ENCODE measurements around the gene LUZP1. TPM values are rescaled to one million over a fixed set of nuclear protein-coding genes. Genes with fewer than 3 reads are reported as not detected.

Gene LUZP1
- total RNA-seq, 1 experiment from 2014 or later: 40.2 TPM

GRCh38 chr1:23062271-23062670 lies 106.4 kb downstream of the LUZP1 start:
- no peak for ATAC-seq
- ChIA-PET POLR2A (no interaction called here), CTCF (no interaction called here)
- Histone ChIP-seq H3K27ac (ENCODE audit: low read length) (no peak overlapping the region), H3K36me3 (ENCODE audit: control insufficient read depth, insufficient read depth, low read length) (peaks cover 19% of the 10 kb centered on the region), H3K4me1 (ENCODE audit: control insufficient read depth, insufficient read depth, low read length) (no peaks in the 10 kb centered on the region), H3K9me3 (ENCODE audit: control insufficient read depth, insufficient read depth, low read depth, low read length) (no peaks in the 10 kb centered on the region), H3K4me3 (ENCODE audit: low read depth in 2 of 2, low read length in 2 of 2) (no peak overlapping the region), H3K27me3 (ENCODE audit: control insufficient read depth, insufficient read depth, low read length) (no peaks in the 10 kb centered on the region)
- in situ Hi-C loops (cut with HindIII; ENCODE audit: low pct_unique_long_range_greater_than_20kb, low sequenced_read_pairs) (no loop called here), intact Hi-C loops (cut with micrococcal nuclease; ENCODE audit: unreplicated experiment) (no loop called here)
- no TSS peak for BruUV-seq (replicated peaks)
- TF ChIP-seq, protein P1, sequence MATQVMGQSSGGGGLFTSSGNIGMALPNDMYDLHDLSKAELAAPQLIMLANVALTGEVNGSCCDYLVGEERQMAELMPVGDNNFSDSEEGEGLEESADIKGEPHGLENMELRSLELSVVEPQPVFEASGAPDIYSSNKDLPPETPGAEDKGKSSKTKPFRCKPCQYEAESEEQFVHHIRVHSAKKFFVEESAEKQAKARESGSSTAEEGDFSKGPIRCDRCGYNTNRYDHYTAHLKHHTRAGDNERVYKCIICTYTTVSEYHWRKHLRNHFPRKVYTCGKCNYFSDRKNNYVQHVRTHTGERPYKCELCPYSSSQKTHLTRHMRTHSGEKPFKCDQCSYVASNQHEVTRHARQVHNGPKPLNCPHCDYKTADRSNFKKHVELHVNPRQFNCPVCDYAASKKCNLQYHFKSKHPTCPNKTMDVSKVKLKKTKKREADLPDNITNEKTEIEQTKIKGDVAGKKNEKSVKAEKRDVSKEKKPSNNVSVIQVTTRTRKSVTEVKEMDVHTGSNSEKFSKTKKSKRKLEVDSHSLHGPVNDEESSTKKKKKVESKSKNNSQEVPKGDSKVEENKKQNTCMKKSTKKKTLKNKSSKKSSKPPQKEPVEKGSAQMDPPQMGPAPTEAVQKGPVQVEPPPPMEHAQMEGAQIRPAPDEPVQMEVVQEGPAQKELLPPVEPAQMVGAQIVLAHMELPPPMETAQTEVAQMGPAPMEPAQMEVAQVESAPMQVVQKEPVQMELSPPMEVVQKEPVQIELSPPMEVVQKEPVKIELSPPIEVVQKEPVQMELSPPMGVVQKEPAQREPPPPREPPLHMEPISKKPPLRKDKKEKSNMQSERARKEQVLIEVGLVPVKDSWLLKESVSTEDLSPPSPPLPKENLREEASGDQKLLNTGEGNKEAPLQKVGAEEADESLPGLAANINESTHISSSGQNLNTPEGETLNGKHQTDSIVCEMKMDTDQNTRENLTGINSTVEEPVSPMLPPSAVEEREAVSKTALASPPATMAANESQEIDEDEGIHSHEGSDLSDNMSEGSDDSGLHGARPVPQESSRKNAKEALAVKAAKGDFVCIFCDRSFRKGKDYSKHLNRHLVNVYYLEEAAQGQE (IDR thresholded peaks at IDR 0.05; ENCODE audit: insufficient read depth in 1 of 2, low read depth in 2 of 2, low read length in 1 of 2): no peak
- TF ChIP-seq TCF7L2 (IDR thresholded peaks at IDR 0.05; ENCODE audit: low read depth, low read length) (no peak), SIN3A (IDR thresholded peaks at IDR 0.05; ENCODE audit: borderline replicate concordance, insufficient read depth, low read depth, low read length) (no peak), POLR2AphosphoS5 (IDR thresholded peaks at IDR 0.05; ENCODE audit: low read depth, low read length) (no peak), CTCF (IDR thresholded peaks at IDR 0.05) (no peak)
- DNase-seq (ENCODE audit: low read depth, low spot score): no peak

GRCh38 chr1:23057301-23057700 lies 111.4 kb downstream of the LUZP1 start:
- H3K27me3 ChIP-seq (ENCODE audit: control insufficient read depth, insufficient read depth, low read length): no peaks in the 10 kb centered on the region
- intact Hi-C loops (cut with micrococcal nuclease; ENCODE audit: unreplicated experiment): no loop called here
- H3K4me1 ChIP-seq (ENCODE audit: control insufficient read depth, insufficient read depth, low read length): no peaks in the 10 kb centered on the region
- H3K9me3 ChIP-seq (ENCODE audit: control insufficient read depth, insufficient read depth, low read depth, low read length): no peaks in the 10 kb centered on the region
- H3K36me3 ChIP-seq (ENCODE audit: control insufficient read depth, insufficient read depth, low read length): peaks cover 40% of the 10 kb centered on the region
- ChIA-PET POLR2A (no interaction called here), CTCF (no interaction called here)
- BruUV-seq (replicated peaks): no TSS peak
- in situ Hi-C loops (cut with HindIII; ENCODE audit: low pct_unique_long_range_greater_than_20kb, low sequenced_read_pairs): no loop called here
- H3K4me3 ChIP-seq (ENCODE audit: low read depth in 2 of 2, low read length in 2 of 2): no peak overlapping the region
- no peak for TF ChIP-seq POLR2AphosphoS5 (IDR thresholded peaks at IDR 0.05; ENCODE audit: low read depth, low read length)
- TF ChIP-seq SIN3A (IDR thresholded peaks at IDR 0.05; ENCODE audit: borderline replicate concordance, insufficient read depth, low read depth, low read length): no peak
- no peak for TF ChIP-seq TCF7L2 (IDR thresholded peaks at IDR 0.05; ENCODE audit: low read depth, low read length)
- no peak for TF ChIP-seq CTCF (IDR thresholded peaks at IDR 0.05)
- TF ChIP-seq, protein P1 (IDR thresholded peaks at IDR 0.05; ENCODE audit: insufficient read depth in 1 of 2, low read depth in 2 of 2, low read length in 1 of 2): no peak
- H3K27ac ChIP-seq (ENCODE audit: low read length): no peak overlapping the region
- DNase-seq (ENCODE audit: low read depth, low spot score) (no peak), ATAC-seq (no peak)

Measured in Panc1 (cell line).